T-helper 1 cell (primary cell): ENCODE data around the gene SLC38A10.
"Not testable (repeated sequence)": the region's sequence is repeated elsewhere in the genome, so short reads cannot be mapped to it uniquely, and the experiment has no call there.

Source experiments
- DNase-seq, 5 donors: peaks; one replicate each; pipeline ENCODE4 v3.0.0-alpha.2; 2012 to 2020

Gene SLC38A10

DNA sequence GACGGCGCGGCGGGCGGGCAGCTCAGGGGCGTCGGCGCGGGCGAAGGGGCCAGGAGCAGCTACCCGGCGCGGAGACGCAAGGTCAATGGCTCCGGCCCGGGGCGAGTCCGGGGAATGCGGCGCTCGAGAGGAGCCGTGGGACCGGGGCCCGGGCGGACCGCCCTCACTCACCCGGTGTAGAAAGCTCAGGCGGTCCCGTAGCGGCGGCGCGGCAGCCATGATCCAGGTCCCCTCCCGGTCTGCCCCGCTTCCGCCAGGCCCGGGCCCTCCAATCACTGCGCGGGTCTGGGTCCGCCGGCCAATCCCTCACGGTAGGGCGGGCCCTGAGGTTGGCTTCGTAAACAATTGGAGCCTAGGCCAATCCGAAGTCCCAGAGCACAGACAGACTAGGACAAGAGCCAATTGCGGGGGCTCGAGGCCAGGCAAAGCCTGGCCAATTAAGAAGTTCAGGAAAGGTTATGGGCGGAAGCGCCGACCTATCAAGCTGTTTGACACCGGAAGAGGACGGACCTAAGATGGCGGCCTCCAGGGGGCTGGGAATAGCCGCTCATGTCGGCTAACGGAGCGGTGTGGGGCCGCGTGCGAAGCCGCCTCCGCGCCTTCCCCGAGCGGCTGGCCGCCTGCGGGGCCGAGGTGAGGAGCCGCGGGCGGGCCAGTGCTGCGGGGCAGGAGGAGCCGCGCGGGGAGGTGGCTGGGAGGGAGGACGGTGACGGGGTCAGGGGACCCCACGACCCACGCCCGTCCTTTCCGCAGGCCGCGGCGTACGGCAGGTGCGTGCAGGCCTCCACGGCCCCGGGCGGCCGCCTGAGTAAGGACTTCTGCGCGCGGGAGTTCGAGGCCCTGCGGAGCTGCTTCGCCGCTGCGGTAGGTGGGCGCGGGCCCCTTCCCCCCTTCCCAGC lies 56.0 kb downstream of the SLC38A10 start, which contains the start of the genes NDUFAF8 and TEPSIN:
NDUFAF8 (plus strand) TSS at position 504 of the 899 bp plus-strand sequence; CDS start at position 550, 46 bp downstream.
TEPSIN (minus strand) TSS at position 241 of the 899 bp plus-strand sequence; CDS start at position 219, 22 bp downstream.
- peak; percentile 91 to 99 (median 94) for DNase-seq

- DNase-seq = no peak
These were observed 56.7 kb downstream of the SLC38A10 start for GRCh38 chr17:81238490-81238814.

- DNase-seq = no peak
These were observed 57.3 kb downstream of the SLC38A10 start for GRCh38 chr17:81237591-81238489.

GRCh38 chr17:81236784-81237183 lies 58.3 kb downstream of the SLC38A10 start:
- no peak for DNase-seq

DNA sequence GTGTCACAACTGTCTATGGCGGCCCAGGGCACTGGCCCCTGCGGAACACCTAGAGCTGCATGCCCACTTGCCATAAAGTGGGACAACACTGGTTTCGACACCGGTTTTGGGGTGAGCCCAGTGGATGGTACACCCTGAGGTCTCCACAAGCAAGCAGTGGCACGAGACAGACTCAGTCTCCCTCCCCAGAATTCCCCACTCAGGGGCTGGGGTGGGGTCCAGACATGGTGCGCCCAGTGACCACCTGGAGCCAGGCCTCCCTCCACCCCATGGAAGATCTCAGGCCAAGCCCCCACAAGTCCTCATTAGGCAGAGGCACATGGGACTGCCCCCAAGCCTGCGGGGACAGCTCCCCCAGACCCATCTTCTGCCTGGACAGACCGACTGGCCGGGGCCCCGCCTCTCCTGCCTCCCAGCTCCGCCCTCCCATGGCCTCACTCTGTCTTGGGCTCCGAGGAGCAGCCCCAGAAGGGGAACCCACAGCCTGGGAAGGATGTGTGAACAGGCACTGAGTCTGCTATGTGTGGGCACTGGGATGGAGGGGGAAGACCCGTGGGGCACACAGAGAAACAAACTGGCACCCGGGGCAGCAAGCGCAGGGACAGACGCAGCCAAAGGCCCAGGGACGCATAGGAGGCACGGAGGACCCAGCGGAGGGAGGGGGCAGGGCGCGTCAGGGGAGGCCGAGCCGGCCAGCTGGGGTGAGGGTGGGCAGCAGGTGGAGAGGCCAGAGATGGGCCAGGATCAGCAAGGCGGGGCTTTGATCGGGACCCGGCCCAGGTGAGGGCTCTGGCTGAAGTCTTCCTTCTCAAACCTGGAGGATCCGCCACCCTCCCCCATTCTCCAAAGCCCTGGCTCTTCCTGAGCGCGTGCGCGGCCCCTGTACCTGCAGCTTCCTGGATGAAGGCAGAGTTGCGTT lies 59.0 kb downstream of the SLC38A10 start:
- no peak for DNase-seq

DNA sequence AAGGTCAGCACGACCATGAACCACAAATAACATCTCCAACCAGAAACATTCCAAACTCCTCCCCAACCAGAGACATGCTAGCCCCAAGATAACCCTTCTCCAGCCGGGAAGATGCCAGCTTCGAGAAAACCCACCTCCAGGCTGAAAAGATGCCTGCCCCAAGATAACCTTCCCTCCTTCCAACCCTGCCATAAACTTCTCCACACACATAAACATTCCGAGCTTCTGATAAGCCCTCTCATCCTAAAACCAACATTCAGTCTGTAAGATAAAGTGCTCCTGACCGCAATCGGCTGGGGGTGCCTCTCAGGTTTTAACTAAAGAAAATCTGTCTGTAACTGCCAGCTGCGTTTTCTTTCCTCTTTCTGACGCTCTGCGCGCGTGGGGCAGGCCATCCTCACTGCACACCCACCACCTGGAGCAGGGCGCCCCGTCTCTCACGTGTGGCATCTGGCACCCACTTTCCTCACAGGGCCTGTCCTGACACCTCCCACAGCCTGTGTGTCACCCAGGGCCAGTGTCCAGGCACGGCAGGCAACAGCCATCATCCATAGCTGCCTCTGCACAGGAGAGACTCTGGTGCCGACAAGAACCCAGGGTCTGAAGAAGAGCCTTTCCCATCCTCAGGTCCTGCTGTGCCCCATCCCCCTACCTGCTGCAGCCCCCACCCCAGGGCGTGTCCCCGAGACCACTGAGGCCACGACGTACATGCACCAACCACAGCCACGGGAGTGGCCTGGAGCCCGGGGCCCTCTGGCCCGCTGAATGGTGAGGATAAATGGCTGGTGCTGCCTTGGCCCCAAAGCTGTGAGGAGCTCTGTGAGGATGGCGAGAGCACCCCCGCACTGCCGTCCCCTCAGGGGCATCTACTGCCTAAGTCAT lies 59.9 kb downstream of the SLC38A10 start:
- no peak for DNase-seq

- DNase-seq = no peak
These were observed 60.6 kb downstream of the SLC38A10 start for GRCh38 chr17:81234506-81234855.

GRCh38 chr17:81233811-81234505 lies 61.1 kb downstream of the SLC38A10 start:
- DNase-seq = no peak

GRCh38 chr17:81233316-81233715 lies 61.8 kb downstream of the SLC38A10 start:
- no peak for DNase-seq

DNA sequence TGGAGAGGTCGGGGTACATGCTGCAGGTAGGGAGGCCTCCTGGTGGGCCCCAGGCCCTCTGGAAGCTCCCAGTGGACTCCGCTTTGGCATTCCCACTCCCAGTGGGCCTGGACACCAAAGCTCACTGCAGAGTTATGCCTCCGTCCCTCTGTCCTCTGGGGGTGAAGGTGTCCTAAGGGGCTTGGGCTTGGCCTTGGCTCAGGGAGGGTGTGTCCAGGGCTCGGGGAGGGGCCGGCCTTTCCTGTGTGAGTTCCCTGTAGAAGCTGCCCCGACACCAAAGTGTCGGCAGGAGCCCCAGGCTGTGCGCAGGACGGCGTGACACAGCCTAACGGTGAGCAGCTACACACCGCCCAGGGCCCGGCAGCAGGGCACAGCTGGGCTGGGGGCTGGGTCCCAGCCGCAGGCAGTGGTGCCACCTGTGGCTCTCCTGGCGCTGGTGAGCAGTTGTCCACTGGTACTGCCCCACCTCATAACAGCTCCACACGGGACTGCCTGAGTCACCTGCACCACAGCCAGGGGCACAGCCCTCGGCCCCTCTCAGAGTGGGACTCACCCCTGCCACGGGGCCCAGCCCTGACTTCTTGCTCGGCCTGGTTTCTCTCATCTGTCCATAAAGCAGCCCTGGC lies 62.4 kb downstream of the SLC38A10 start:
- no peak for DNase-seq

- DNase-seq = no peak
These were observed 63.1 kb downstream of the SLC38A10 start for GRCh38 chr17:81231766-81232581.

GRCh38 chr17:81231121-81231645 lies 63.9 kb downstream of the SLC38A10 start:
- DNase-seq = no peak

DNA sequence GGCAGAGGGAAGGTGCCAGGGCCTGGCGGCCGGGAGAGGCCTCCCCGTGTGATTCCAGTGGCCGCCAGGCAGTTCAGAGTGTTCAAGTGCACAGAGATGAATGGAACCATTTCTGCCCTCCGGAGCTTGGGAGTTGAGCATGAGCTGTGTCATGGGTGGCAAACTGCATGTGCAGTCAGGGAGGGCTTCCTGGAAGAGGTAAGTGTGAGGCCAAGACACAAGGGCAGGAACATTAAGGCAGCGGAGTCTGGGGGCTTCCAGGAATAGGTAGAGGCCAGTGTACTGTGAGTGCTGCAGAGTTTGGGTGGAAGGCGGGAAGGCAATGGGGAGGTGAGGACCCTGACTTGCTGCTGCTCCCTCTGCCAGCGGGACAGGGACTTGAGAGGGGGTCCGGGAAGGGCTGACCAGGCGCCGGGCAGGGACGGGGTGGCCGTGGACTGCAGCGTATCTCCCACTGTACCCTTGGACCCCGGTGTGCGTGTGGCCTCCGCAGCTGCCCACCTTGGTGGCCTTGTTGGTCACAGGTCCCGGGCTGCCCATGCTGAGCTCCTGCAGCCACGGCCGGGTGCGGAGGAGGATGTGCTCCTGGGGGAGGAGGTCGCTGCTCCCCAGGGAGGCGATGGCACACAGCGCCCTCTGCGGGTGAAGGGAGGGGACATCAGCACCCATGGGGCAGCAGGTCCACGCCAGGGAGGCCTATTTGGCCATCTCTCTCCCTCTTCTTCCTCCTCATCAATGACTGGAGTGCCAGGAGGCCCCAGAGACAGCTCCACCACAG lies 64.9 kb downstream of the SLC38A10 start:
- DNase-seq = no peak

GRCh38 chr17:81229666-81229920 lies 65.5 kb downstream of the SLC38A10 start:
- no peak for DNase-seq

DNA sequence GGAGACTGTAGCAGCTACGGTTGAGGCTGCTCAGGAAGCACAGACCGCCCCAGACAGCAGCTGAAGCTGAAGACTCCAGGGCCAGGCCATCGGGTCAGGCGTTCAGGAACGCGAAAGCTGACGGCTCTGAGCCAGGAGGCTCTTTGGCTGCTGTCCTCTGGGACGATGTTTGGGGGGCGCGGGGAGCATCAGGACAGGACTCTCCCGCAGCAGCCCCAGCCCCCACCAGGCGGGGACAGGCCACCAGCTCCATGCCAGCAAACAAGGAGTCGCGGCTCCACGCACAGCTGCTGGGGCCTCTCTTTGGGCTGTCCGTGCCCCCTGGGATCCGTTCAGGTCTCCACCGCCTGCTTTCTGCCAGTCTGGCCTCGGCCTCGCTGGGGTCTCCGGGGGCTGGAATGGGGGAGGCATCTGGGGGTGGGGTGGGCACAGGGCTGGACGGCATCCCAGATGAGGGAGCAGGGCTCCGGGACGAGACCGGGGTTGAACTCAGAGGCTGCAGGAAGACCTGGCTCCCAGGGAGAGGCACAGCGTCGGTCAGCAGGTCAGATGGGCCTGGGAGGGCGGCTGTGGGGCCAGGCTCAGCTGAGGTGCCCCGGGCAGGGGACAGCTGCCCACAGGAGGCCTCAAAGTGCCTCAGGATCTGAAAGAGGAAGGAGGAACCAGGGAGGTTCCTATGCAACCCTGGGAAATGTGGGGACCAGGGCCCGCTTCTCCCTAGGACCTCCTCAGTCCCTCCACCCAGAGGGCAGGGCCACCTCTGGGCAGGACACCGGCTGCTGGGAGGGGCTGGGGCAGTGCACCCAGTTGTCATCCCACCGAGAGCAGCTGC lies 66.1 kb downstream of the SLC38A10 start:
- DNase-seq = no peak

DNA sequence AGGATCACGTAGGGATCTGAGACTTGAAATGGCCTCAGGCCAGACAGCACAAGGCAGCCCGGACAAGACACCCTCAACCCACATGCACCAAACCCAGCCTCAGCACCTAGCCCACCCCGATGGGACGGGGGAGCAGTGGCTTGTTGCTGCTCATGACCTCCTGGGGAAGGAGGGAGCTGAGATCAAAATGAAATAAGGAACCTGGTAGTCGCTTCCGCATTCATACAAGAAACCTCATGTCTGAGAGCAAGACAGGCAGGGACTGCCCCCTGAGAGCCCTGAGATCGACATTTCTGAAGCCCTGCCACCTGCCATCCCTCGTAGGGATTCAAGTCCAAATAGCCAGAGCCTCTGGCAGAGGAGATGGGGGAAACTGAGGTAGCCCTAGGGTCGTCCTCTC lies 66.7 kb downstream of the SLC38A10 start:
- no peak for DNase-seq

- not testable (repeated sequence) for DNase-seq
These were observed 67.5 kb downstream of the SLC38A10 start for GRCh38 chr17:81227630-81228029.

DNA sequence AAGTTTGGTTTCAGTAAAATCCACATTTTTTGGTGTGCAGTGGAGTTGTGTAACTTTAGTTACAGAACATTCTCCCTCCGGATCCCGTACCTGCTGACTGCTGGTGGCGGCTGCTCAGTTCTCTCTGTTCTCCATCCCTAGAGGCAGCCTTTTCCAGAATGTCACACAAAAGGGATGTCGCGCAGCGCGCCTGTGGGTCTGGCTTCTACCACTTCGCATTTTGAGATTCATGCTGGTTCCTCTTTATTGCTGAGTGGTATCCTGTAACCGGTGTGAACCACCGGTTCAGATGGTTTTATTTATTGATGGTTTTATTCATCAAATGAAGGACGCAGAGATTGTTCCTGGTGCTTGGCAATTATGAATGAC lies 71.4 kb downstream of the SLC38A10 start:
- DNase-seq = no peak
